CD14-positive monocyte (primary cell): Measurements from ENCODE around the gene TBC1D20. TPM values are rescaled to one million over a fixed set of nuclear protein-coding genes. Genes with fewer than 3 reads are reported as not detected.

ENCODE experiments used
- DNase-seq, 3 donors: peaks; one replicate each; pipeline ENCODE4 v3.0.0-alpha.2; 2011 to 2022
- H2AFZ ChIP-seq: 2 replicates; pipeline ENCODE4 v1.6.0; 2012; ENCODE audit warnings: mild to moderate bottlenecking, low read depth, low read length, inconsistent platforms; ENCODE audit not compliant: insufficient read depth, poor library complexity, severe bottlenecking
- H3K27ac ChIP-seq, 2 donors: 1 replicate in 1 of 2; 2 replicates in 1 of 2; pipeline ENCODE4 v1.5.1; 2012 to 2013; ENCODE audit warnings: low read length in 2 of 2, control low read depth in 1 of 2, inconsistent platforms in 1 of 2, low read depth in 1 of 2, mild to moderate bottlenecking in 1 of 2
- H3K27me3 ChIP-seq, 2 donors: one replicate each; pipeline versions ENCODE4 v1.6.0 to v1.6.1; 2011 to 2013; ENCODE audit warnings: low read length in 2 of 2; ENCODE audit not compliant: control insufficient read depth in 2 of 2, insufficient read depth in 2 of 2
- H3K36me3 ChIP-seq, 2 donors: replicated peaks in 1 of 2; 1 replicate in 1 of 2; 2 replicates in 1 of 2; pipeline versions ENCODE4 v1.5.1 to v1.6.1; 2012 to 2013; ENCODE audit warnings: low read length in 2 of 2, control low read depth in 1 of 2, inconsistent platforms in 1 of 2, mild to moderate bottlenecking in 1 of 2; ENCODE audit not compliant: insufficient read depth in 2 of 2, control insufficient read depth in 1 of 2
- H3K4me1 ChIP-seq, 2 donors: 1 replicate in 1 of 2; 2 replicates in 1 of 2; pipeline versions ENCODE4 v1.5.1 to v1.6.1; 2012 to 2013; ENCODE audit warnings: low read length in 2 of 2, control low read depth in 1 of 2, inconsistent platforms in 1 of 2, mild to moderate bottlenecking in 1 of 2, moderate library complexity in 1 of 2; ENCODE audit not compliant: insufficient read depth in 2 of 2, control insufficient read depth in 1 of 2
- H3K4me2 ChIP-seq: replicated peaks from 2 replicates; pipeline ENCODE3; 2012; ENCODE audit warnings: low read length, moderate library complexity, mild to moderate bottlenecking; ENCODE audit not compliant: poor library complexity, severe bottlenecking; ENCODE audit errors: extremely low read depth
- H3K4me3 ChIP-seq, 3 experiments: fragments of 200-600 bp in 1 of 3; sonication (generic) in 1 of 3; replicated peaks in 1 of 3; 1 replicate in 2 of 3; 2 replicates in 1 of 3; pipeline ENCODE4 v1.5.1; 2011 to 2013; ENCODE audit warnings: low read length in 3 of 3, mild to moderate bottlenecking in 3 of 3, control low read depth in 2 of 3, low read depth in 2 of 3, inconsistent platforms in 1 of 3, moderate library complexity in 1 of 3
- H3K79me2 ChIP-seq: 2 replicates; pipeline ENCODE4 v1.6.0; 2012; ENCODE audit warnings: mild to moderate bottlenecking, control low read depth, inconsistent platforms, low read length, moderate library complexity; ENCODE audit not compliant: insufficient read depth
- H3K9ac ChIP-seq: 2 replicates; pipeline ENCODE4 v1.6.0; 2017; ENCODE audit warnings: low read length, mild to moderate bottlenecking; ENCODE audit not compliant: insufficient read depth, poor library complexity, severe bottlenecking
- H3K9me3 ChIP-seq, 2 donors: replicated peaks in 1 of 2; 1 replicate in 1 of 2; 2 replicates in 1 of 2; pipeline versions ENCODE4 v1.5.1 to v1.6.1; 2012 to 2013; ENCODE audit warnings: low read length in 2 of 2, control low read depth in 1 of 2; ENCODE audit not compliant: control insufficient read depth in 1 of 2, insufficient read depth in 1 of 2
- H4K20me1 ChIP-seq: 2 replicates; pipeline ENCODE4 v1.6.0; 2012; ENCODE audit warnings: mild to moderate bottlenecking, low read length, control low read depth, moderate library complexity; ENCODE audit not compliant: insufficient read depth
- H3K27ac Mint-ChIP-seq, 7 donors: one replicate each; pipeline ENCODE4 v1.8.0; 2020; ENCODE audit warnings: mild to moderate bottlenecking in 7 of 7, mixed read lengths in 7 of 7, moderate library complexity in 6 of 7, inconsistent platforms in 2 of 7
- H3K27me3 Mint-ChIP-seq, 3 donors: one replicate each; pipeline ENCODE4 v1.8.0; 2021 to 2022; ENCODE audit warnings: low read depth in 3 of 3, mild to moderate bottlenecking in 3 of 3, mixed read lengths in 3 of 3, moderate library complexity in 3 of 3, inconsistent platforms in 1 of 3
- H3K36me3 Mint-ChIP-seq, 2 donors: one replicate each; pipeline ENCODE4 v1.8.0; 2020; ENCODE audit warnings: mixed read lengths in 2 of 2, inconsistent platforms in 1 of 2, mild to moderate bottlenecking in 1 of 2
- H3K4me1 Mint-ChIP-seq: one replicate; pipeline ENCODE4 v1.8.0; 2020; ENCODE audit warnings: mild to moderate bottlenecking, mixed read lengths
- H3K4me3 Mint-ChIP-seq, 2 donors: one replicate each; pipeline ENCODE4 v1.8.0; 2020; ENCODE audit warnings: mild to moderate bottlenecking in 2 of 2, mixed read lengths in 2 of 2, moderate library complexity in 1 of 2
- H3K9me3 Mint-ChIP-seq, 7 donors: one replicate each; pipeline ENCODE4 v1.8.0; 2020 to 2022; ENCODE audit warnings: mixed read lengths in 7 of 7, mild to moderate bottlenecking in 6 of 7, moderate library complexity in 6 of 7, inconsistent platforms in 2 of 7
- WGBS: methylation state at CpG from one replicate; pipeline ENCODE4 v1.1.5; 2013; ENCODE audit warnings: missing lambda C conversion rate; ENCODE audit not compliant: insufficient coverage; 5-methylcytosine and 5-hydroxymethylcytosine counted together
- intact Hi-C, 2 donors: fragments of 100-400 bp; cut with micrococcal nuclease; formaldehyde crosslinking; loops; one replicate each; pipeline versions ENCODE4 v1.15.0 to v1.15.1; 2023
- polyA plus RNA-seq, 3 donors: library from polyadenylated mRNA; depleted of rRNA in 1 of 3; unstranded in 2 of 3; stranded (reverse) in 1 of 3; fragments of 300-500 nt in 2 of 3; fragments of >200 nt in 1 of 3; fragmentation: Illumina TruSeq in 2 of 3; gene quantifications; 1 replicate in 2 of 3; 2 replicates in 1 of 3; pipeline ENCODE4 v1.2.3, GENCODE V29; 2012 to 2021
- TF ChIP-seq, protein P1 (sequence below): fragments of 200-600 bp; IDR thresholded peaks from one replicate; pipeline ENCODE4 v1.8.0; 2022; ENCODE audit warnings: antibody characterized with exemption, mild to moderate bottlenecking

Gene TBC1D20
- polyA plus RNA-seq, 3 donors, result 10.5 to 24.7 (median 11.3) TPM

DNA sequence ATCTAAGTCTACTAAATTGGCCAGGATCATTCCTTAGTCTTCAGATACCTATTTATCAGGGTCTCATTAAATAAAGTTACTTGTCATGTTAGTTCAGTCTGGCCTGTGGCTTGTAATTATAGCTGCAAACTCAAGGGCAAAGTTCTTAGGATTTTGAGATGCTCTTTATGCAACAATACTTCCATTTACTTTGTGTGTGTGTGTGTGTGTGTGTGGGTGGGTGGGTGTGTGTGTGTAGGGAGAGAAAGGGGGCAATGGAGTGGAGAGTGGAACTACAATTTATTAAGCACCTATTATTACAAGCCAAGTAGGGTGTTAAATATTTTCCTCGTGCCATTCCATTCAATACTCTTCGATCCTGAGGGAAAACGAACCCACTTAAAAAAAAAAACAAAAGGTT lies 17.7 kb upstream of the TBC1D20 start:
- Mint-ChIP-seq H3K27ac (no peak overlapping the region), H3K4me3 (no peak overlapping the region), H3K36me3 (peaks cover 55 to 56% of the 10 kb centered on the region in 2 donors)

DNA sequence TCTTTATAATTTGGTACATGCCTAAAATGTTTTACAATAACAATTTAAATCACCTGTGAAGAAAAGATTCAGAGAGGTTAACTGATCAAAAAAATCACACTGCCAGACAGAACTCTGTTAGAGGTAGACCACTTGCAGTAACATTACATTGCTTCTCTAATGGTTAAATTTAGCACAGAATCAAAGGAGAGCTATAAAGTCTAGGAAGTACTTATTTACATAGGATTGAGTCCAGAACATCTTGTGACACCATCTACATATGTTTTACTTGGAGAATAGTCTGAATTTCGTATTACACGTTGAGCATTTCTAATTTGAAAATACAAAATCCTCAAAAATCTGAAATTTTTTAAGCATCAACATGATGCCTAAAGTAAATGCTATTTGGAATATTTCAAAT lies 17.2 kb upstream of the TBC1D20 start:
- H3K4me1 ChIP-seq, result no peaks in the 10 kb centered on the region
- H3K27ac ChIP-seq, result no peak overlapping the region
- no peaks in the 10 kb centered on the region for H3K4me1 Mint-ChIP-seq
- H3K4me2 ChIP-seq, result no peak overlapping the region
- intact Hi-C loops, result loop anchor here in 1 of 2 donors (1.0 kb wide), 1 partner anchor 125 kb away; no protein-coding TSS in a partner anchor
- no peaks in the 10 kb centered on the region for H3K79me2 ChIP-seq
- no CpG with 5 or more reads among the region's 2 CpGs for WGBS
- H3K27me3 ChIP-seq, result no peaks in the 10 kb centered on the region
- peaks cover 13% of the 10 kb centered on the region for H4K20me1 ChIP-seq
- peaks cover 51% of the 10 kb centered on the region in 2 donors for H3K36me3 Mint-ChIP-seq
- H3K4me3 ChIP-seq, result no peak overlapping the region
- DNase-seq, result no peak
- TF ChIP-seq, protein P1, sequence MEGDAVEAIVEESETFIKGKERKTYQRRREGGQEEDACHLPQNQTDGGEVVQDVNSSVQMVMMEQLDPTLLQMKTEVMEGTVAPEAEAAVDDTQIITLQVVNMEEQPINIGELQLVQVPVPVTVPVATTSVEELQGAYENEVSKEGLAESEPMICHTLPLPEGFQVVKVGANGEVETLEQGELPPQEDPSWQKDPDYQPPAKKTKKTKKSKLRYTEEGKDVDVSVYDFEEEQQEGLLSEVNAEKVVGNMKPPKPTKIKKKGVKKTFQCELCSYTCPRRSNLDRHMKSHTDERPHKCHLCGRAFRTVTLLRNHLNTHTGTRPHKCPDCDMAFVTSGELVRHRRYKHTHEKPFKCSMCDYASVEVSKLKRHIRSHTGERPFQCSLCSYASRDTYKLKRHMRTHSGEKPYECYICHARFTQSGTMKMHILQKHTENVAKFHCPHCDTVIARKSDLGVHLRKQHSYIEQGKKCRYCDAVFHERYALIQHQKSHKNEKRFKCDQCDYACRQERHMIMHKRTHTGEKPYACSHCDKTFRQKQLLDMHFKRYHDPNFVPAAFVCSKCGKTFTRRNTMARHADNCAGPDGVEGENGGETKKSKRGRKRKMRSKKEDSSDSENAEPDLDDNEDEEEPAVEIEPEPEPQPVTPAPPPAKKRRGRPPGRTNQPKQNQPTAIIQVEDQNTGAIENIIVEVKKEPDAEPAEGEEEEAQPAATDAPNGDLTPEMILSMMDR, result no peak
- H2AFZ ChIP-seq, result no peak overlapping the region
- H3K9me3 Mint-ChIP-seq, result no peaks in the 10 kb centered on the region
- no peak overlapping the region for H3K9ac ChIP-seq
- H3K9me3 ChIP-seq, result no peaks in the 10 kb centered on the region
- H3K4me3 Mint-ChIP-seq, result no peak overlapping the region
- H3K27me3 Mint-ChIP-seq, result peaks cover 0 to 3% (median 0%) of the 10 kb centered on the region in 3 donors
- H3K27ac Mint-ChIP-seq, result peak overlapping the region in 1 of 7 donors; percentile 21
- peaks cover 45 to 73% of the 10 kb centered on the region in 2 donors for H3K36me3 ChIP-seq

More for the DNA sequence above, 17.7 kb upstream of the TBC1D20 start:
- no CpG with 5 or more reads among the region's 3 CpGs for WGBS
- H3K9me3 ChIP-seq, result no peaks in the 10 kb centered on the region
- no peaks in the 10 kb centered on the region for H3K9me3 Mint-ChIP-seq
- intact Hi-C loops, result loop anchor here (1.0 to 10.0 kb wide), 2 partner anchors 45 to 125 kb away; no protein-coding TSS in a partner anchor
- no peak overlapping the region for H3K4me2 ChIP-seq
- H3K27me3 Mint-ChIP-seq, result peaks cover 0 to 3% (median 0%) of the 10 kb centered on the region in 3 donors
- H3K27ac ChIP-seq, result no peak overlapping the region
- H3K9ac ChIP-seq, result no peak overlapping the region
- H4K20me1 ChIP-seq, result peaks cover 13% of the 10 kb centered on the region
- no peaks in the 10 kb centered on the region for H3K27me3 ChIP-seq
- no peak for DNase-seq
- no peak overlapping the region for H2AFZ ChIP-seq
- H3K36me3 ChIP-seq, result peaks cover 48 to 77% of the 10 kb centered on the region in 2 donors
- H3K4me1 Mint-ChIP-seq, result no peaks in the 10 kb centered on the region
- TF ChIP-seq, protein P1, result no peak
- no peaks in the 10 kb centered on the region for H3K4me1 ChIP-seq
- H3K4me3 ChIP-seq, result no peak overlapping the region
- no peaks in the 10 kb centered on the region for H3K79me2 ChIP-seq
